HG03342 (cell line): ENCODE data around the gene ANO5.
A peak's percentile ranks its signal among the peaks of the same experiment; 100 is the strongest.
"Not testable (repeated sequence)": the region's sequence is repeated elsewhere in the genome, so short reads cannot be mapped to it uniquely, and the experiment has no call there.

Experiments
- ATAC-seq: cut with Tn5 transposase; IDR thresholded peaks from one replicate; pipeline ENCODE4 v1.9.1; 2021; ENCODE audit warnings: mild to moderate bottlenecking, moderate library complexity; ENCODE audit not compliant: unreplicated experiment

The ANO5 gene

DNA sequence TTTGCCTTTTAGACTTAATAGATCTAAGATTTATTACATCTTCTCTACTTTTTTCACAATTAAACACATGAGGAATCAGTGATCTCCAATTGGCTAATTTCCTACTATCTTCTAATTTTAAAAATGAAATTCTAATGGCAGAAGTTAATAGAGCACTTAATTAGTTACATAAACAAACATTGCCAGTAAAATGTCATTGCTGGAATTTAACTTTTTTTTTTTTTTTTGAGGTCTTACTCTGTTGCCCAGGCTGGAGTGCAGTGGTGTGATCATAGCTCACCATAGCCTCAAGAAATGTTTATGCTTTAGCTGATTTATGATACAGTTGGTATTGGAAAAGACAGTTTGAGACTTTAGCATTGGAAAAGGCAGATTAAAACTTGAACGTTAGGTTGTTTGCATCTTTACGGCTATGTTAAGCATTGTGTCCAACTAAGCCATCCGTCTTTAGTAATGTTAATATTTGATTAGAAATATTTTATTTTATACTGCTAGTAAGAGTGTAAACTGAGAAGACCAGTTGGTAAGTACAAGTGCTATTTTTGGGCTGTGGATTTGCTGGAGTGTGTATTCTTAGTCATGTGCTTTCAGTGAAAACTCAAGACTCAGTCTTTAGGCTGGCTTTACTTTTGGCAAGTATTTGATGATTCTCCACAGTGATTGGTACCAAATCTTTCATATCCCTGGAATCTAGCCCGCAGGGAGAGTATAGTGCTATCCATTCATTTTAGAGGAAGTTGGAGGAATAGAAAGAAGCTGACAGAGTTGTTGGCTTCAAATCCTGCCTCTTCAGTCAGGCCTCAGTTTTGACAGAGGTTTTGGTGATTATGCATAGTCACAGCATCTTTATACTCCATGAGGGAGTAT lies 4.5 kb downstream of the ANO5 start:
- no peak for ATAC-seq

DNA sequence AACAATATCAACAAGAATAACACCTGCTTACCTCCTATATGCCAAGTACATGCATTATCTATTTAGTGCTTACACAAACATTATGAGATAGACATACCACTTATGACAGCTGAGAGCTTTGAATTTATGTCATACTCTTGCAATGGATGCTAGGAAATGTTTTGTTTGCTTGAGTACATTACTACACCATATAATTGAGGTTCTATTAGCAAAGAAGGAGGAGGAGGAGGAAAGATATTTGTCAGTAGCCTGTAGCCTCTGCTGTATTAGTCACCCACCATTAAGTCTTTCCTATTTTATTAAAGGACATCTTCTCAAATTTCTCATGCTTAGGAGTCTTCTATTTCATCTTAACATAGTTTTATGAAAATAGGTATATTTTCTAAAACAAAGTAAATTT lies 6.4 kb downstream of the ANO5 start:
- ATAC-seq = no peak

DNA sequence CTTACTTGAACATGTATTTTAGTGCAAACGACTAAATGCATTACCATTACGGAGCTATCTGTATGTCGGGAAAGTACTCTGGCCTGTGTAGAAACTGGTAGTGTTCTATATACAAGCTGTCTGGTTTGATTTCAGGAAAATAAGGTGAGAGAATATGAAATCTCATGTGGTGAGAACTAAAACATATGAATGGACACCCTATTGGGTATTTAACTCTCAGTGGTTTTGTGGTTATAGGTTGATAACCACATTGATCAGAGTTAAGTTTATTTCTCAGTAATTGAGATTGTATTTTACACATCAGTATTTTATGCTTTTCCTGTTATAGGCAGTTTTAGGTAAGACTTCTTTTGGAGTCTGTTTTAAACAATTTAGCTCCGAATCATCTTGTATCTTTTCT lies 10.4 kb downstream of the ANO5 start:
- no peak for ATAC-seq

DNA sequence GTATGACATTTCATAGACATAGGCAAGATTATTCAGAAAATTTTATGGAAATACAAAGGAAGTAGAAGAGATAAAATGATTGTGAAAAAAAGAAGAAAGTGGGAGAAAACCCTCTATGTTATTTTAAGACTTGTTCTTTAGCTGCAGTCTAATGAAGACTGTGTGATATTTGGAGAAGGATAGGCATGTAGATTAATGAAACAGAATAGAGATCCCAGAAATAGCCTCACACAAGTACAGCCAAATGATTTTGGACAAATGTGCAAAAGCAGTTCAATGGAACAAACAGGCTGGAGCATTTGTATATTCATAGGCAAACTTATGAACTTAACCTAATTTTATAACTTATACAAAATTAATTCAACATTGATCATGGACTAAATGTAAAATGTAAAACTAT lies 14.3 kb downstream of the ANO5 start:
- ATAC-seq = no peak

DNA sequence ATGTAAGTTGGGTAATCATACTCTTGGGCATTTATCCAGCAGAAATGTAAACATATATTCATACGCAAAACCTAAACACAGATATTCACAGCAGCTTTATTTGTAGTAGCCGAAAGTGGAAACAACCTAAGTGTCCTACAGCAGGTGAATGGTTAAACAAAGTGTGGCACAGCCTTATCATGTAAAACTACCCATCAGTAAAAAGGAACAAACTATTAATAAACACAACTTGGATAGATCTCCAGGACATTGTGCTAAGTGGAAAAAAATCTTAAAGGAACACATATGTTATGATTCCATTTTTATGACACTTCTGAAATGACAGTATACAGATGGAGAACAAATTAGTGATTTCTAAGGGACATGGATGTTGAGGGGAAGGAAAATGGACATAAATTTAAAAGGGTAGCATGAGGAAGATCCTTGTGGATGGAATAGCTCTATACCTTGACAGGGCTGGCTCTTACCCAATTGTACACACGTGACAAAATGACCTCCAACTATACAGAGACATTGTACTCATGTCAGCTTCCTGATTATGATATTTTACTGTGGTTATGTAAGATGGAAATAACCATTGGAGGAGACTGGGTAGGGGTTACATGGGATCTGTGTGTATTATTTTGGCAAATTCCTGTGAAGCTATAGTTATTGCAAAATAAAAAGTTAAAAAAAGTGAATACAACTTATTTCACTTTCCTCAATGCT lies 15.4 kb downstream of the ANO5 start:
- ATAC-seq = no peak

DNA sequence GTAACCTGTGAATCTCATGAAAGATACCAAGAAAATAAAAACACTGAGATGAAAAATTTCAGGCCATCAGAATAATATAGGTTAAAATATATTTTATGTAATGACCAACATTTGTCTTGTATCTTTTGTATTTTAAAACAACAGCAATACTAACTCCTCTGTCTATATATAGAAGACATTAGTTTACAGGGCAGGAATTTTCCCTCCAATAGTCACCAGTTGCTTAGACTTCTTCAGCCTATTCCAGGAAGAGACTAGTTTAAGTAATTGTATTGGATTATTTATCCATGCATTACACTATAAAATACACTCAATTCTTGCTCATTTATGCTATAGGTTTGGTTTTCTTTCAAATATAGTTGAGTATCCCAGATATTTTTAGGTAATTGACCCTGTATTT lies 24.1 kb downstream of the ANO5 start:
- no peak for ATAC-seq

DNA sequence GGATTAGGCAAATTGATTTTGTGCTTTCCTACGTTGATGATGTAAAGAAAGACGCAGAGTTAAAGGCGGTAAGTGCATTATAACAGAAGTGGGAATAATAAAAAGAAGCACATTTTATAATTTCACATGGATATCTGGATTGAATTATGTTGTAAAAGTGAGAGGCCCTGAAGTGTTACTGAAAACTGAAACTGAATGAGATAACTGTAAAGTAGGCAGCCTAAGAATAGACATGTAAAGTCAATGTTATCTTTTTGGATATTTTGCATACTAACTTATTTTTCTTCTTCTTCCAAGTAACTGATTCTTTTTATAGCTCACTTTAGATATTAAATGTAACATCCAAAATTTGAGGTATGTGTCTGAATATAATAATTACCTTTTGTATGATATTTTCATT lies 28.3 kb downstream of the ANO5 start:
- no peak for ATAC-seq

DNA sequence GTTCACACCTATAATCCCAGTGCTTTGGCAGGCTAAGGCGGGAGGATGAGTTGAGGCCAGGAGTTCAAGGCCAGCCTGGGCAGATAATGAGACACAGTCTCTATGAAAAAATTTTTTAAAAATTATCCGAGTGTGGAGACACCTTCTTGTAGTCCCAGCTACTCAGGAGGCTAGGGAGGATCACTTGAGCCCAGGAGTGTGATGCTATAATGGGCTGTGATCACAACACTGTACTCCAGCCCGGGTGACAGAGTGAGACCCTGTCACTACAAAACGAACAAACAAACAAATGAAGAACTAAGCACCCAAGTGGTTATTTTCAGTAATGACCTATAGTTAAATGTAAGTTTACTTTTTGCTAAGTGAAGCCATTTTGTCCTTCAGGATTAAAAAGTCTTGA lies 32.3 kb downstream of the ANO5 start:
- no peak for ATAC-seq

DNA sequence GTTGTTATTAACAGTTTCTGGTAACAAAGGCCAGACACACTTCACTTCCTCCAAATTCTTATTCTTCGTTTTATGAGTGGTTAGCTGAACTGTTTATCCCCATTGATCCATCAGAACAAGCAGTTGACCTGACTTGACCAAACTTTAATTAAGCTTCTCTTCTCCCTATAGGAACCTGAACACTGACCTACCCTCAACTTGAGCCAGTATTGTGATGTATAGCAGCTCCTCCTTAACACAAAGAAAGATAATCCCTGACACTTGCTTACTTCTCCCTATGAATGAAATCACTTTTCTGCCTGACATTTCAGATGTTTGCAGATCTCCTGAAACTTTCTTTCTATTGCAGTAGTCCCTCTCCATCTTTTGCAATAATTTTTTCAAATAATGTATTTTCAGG lies 41.9 kb downstream of the ANO5 start:
- no peak for ATAC-seq

DNA sequence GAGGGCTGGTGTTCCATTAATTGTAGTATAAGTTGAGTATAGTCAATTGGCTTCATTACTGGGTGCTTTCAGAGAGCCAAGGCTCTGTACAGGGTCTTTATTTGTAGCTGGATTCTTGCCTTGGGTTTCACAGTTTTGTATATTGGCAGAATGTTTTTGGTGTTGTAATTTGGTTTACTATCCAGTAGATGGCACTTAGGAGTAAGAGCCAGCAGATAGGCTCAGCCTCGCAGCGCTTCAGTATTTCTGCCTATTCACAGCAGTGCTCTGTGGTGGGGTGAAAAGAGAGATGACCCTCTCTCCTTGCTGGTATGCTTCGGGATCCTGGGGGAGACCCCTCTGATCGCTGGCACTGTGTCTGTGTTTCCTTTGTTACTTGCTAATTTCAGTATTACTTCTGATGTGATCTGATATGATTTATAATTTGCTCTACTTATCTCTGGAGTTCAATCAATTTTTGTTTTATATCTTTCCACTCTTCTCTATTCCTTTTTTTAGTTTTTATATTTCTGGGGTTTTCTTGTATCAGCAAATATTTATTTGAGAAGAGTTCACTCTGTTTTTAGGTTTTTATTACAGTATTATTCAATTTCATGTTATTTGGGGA lies 52.2 kb downstream of the ANO5 start:
- peak; percentile 92 for ATAC-seq

DNA sequence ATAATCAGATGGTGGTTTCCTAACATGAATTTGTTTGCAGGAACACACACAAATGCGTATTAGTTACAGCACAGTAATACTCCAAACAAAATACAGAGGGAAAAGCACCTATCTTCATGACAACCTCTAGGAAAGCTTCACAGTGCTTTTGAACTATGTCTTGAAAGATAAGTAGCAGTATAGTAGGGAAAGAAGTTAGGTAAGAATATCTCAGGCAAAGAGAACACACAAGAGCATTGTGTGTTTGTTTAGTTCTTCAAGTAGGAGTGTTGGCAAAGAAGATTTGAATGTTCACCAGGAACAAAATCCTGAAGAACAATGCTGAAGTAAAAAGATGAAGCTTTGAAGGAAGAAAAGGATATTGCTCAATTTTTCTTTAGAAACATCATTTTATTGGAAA lies 54.1 kb downstream of the ANO5 start:
- ATAC-seq = no peak

DNA sequence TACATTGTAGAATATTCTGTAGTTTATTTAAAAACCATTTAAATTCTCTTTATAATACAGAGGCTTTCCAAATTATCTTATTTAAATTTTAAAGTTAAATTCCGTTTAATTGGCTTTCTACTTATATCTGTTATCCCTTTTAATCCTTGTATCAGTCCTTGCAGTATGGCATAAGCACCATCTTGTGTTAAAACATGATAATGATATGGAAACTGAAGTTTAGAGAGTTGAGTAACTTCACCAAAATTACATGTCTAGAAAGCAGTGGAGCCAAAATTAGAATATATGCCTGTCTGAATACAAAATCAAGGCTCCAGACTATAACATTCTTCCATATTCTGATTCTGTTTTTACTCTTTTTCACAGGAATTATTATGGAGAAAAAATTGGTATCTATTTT lies 57.0 kb downstream of the ANO5 start:
- ATAC-seq = no peak

DNA sequence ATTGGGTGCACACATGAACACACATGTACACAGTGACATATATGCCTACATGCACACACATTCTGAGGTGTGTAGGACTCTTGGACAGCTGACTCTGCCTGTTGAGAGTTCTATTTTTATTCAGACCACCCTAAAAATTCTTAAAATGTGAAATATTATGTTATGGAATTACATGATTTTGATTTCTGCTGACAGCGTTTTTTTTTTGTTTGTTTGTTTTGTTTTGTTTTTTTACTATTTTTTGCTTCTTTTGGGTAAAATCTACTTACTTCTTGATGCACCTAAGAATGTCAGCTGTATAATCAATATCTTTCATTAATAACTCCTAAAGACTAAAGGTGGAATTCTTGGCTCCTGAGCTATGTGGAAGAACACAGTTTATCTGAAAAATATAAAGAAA lies 64.0 kb downstream of the ANO5 start:
- no peak for ATAC-seq

DNA sequence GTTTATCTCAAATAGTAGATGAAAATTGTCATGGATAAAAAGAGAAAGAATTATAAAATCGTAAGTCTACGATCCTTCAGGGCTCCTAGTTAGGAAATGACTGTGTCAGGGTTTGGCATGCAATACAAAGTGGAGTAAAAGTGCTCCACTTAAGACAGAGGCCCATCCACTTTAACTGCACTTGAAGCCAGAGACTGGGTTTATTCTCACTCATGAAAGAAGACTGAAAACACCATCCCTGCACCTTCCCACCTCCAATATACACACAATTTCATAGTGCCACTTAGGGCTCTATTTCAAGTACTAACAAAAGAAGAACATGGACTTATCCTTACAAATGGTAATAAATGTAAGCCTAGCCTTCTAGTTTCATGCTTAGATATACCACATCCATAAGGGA lies 70.7 kb downstream of the ANO5 start:
- no peak for ATAC-seq

DNA sequence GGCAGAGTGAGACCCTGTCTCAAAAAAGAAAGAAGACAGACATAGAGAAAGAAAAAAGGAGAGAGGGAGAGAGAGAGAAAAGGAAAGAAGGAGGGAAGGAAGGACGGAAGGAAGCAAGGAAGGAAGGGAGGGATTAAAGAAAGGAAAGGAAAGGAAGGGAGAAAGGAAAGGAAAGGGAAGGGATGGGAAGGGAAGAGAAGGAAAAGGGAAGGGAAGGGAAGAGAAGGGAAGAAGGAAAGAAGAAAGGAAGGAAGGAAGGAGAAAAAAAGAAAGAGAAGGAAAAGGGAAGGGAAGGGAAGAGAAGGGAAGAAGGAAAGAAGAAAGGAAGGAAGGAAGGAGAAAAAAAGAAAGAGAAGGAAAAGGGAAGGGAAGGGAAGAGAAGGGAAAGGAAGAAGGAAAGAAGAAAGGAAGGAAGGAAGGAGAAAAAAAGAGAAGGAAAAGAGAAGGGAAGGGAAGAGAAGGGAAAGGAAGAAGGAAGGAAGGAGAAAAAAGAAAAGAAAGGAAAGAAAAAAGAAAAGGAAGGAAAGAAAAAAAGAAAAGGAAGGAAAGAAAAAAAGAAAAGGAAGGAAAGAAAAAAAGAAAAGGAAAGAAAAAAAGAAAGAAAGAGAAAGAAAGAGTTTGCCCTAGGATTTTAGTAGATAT lies 76.2 kb downstream of the ANO5 start:
- ATAC-seq = not testable (repeated sequence)

DNA sequence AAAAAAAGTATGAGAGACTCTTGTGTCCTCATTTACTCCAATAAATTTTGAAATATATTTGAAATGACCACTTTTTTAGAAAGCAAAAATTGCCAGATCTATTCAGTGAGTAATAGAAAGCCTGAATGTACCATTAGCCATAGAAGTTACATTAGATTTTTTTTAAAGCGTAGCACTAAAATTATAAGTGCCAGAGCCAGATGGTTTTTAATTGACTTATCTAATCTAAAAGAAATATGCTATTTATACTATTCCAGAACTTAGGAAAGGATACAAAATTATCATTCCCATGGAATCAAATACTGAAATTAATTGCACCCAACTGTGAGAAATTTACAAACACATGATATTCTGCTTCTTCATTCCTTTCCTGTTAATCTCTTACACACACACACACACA lies 80.9 kb downstream of the ANO5 start:
- ATAC-seq = no peak

DNA sequence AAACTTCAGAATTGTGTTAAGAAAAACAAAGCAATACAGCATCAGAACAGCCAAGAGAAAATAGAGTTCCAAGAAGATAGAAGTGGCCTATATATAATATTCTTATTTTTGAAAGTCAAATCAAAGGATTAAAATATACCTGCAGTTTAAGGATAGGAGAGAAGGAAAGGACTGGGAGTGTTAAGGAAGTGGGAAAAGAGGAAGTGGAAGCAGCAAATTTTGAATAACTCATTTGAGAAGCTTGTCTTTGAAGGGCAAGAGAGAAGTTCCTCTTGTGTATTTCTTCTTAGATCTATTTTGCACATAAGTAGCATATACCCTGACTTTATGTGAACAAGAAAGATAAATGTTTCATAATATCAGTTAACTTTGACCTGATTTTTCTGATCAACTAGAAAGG lies 82.7 kb downstream of the ANO5 start:
- ATAC-seq = no peak

DNA sequence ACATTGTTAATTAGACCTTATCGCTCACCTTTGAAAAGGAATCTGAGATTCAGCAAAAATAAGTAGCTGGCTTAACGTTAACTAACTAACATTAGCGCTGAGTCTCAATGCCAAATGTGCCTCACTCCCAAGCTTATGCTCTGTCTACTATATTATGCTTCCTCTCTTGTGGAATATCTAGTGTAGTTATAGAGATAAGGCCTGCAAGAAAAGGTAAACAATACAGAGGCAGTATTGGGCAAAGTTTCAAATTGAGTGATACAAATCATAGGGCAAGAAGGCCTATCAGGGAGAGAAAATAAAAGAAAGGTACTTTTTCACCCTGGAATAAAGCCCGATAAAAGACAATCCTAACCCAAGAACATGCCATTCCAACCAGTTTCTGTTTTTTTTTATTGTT lies 83.7 kb downstream of the ANO5 start:
- ATAC-seq = no peak

DNA sequence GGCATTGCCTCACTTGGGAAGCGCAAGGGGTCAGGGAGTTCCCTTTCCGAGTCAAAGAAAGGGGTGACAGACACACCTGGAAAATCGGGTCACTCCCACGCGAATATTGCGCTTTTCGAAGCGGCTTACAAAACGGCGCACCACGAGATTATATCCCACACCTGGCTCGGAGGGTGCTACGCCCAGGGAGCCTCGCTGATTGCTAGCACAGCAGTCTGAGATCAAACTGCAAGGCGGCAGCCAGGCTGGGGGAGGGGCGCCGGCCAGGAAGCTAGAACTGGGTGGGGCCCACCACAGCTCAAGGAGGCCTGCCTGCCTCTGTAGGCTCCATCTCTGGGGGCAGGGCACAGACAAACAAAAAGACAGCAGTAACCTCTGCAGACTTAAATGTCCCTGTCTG lies 92.1 kb downstream of the ANO5 start:
- not testable (repeated sequence) for ATAC-seq

DNA sequence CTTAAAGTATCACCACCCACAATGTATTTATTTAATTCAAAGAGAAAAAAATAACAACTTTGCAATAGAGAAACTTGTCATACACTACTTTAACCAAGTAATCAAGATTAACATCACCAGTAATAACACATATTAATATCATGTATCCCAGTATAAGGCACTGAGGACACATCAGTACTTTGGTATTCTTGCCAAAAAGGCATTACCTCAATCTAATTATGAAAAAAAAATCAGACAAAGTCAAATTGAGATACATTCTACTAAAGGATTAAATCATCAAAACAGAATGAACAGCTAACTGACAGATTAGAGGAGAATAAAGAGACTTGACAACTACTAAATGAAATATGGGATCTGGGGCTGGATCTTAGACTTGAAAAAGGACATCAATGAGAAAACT lies 109.5 kb downstream of the ANO5 start:
- ATAC-seq = no peak

DNA sequence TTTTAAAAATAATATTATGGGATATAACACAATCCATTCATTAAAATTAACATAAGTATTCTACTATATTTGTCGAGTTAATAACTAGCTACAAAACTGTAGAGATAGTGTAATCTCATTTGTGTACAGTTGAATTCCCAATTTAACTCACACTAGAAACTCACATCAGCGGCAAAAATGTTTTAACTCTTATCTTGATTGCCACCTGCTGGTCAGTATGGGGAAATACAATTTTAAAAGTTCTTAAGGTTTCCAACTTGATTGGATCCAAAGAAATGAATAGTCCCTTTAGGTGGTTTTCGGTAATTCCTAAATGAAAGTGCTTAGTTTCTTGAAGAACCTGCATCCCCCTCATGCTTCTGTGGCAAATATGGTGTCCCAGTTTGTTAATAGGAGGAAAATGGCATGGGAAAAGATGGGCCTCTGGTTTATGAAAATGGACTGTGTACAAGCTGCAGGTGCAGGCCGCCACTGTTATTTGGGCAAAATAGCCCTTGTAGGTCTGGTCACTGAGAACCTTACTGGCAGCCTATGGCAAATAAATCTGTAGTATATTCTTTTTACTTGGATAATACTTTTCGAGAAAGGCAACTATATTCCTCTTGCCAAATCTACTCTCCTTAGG lies 111.6 kb downstream of the ANO5 start:
- peak; percentile 76 for ATAC-seq
